Measurements from ENCODE around the gene MPPED2. TPM values are rescaled to one million over a fixed set of nuclear protein-coding genes. Genes with fewer than 3 reads are reported as not detected.

MPPED2 gene
- total and polyA plus RNA-seq, 2 of the 13 experiments (the other 11 are each of a cell fraction or from before 2014, with no cell fraction given), result not detected

DNA sequence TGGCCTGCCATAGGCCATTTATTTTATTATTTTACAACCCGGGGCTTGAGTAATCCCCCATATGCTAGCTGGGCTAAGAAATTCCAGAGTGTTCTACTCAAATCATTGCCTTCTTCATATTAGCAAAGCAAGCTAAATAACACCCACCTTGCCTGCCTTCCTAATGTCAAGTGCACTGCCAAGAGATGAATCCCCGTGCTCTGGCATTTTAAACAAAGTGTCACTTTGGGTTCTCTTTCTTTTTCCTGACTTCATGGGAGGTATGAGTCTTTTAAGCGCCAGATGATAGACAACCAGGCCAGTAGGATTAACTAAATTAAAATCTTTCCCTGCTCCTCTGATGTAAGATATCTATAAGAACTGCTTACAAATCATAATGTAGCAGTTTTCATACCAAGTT, 4.5 kb downstream of the MPPED2 start:
- in situ Hi-C loops (cut with HindIII; ENCODE audit: extremely low pct_ligation_motif_present, low pct_unique_long_range_greater_than_20kb) (no loop called here), intact Hi-C loops (cut with micrococcal nuclease; ENCODE audit: unreplicated experiment) (no loop called here)
- ChIA-PET POLR2A (no interaction called here), CTCF (ENCODE audit: low intra/inter-chr PET ratio, low total read pairs) (no interaction called here)
- Histone ChIP-seq H4K20me1 (ENCODE audit: insufficient read depth, low read length) (no peaks in the 10 kb centered on the region), H3K9ac (ENCODE audit: insufficient read depth, low read depth, low read length) (no peak overlapping the region), H3K4me2 (ENCODE audit: low read depth, low read length) (no peak overlapping the region), H3K36me3 (replicated peaks in 1 of 2; ENCODE audit: control insufficient read depth in 1 of 2, insufficient read depth in 2 of 2, low read length in 2 of 2) (no peaks in the 10 kb centered on the region), H3K4me1 (ENCODE audit: insufficient read depth, low read length) (peaks cover 3% of the 10 kb centered on the region; the same call in 1 of the 2 replicates), H3K9me3 (ENCODE audit: low read length) (no peaks in the 10 kb centered on the region), H3K27me3 (ENCODE audit: control insufficient read depth in 1 of 2, insufficient read depth in 2 of 2, low read length in 2 of 2) (peaks cover 7 to 28% of the 10 kb centered on the region in 2 experiments; a peak in 4 of 5 replicates), H3K27ac (ENCODE audit: extremely low read length, insufficient read depth, low read length) (no peak overlapping the region), H3K79me2 (ENCODE audit: insufficient read depth, low read length) (no peaks in the 10 kb centered on the region), H2AFZ (ENCODE audit: low read length) (no peak overlapping the region), H3K4me3 (replicated peaks in 1 of 3; ENCODE audit: insufficient read depth in 1 of 3, low read depth in 2 of 3, low read length in 3 of 3) (no peak overlapping the region)
- BruUV-seq (replicated peaks), result no TSS peak
- no peak for TF ChIP-seq ZBTB1 (CRISPR knock-in tag; IDR thresholded peaks at IDR 0.05; ENCODE audit: borderline replicate concordance)
- no peak for TF ChIP-seq REST (IDR thresholded peaks at IDR 0.05; ENCODE audit: borderline replicate concordance in 1 of 2, low read depth in 1 of 2, low read length in 2 of 2)
- no peak for TF ChIP-seq ZNF546 (CRISPR knock-in tag; conservative IDR thresholded peaks at IDR 0.05)
- TF ChIP-seq, protein P1, sequence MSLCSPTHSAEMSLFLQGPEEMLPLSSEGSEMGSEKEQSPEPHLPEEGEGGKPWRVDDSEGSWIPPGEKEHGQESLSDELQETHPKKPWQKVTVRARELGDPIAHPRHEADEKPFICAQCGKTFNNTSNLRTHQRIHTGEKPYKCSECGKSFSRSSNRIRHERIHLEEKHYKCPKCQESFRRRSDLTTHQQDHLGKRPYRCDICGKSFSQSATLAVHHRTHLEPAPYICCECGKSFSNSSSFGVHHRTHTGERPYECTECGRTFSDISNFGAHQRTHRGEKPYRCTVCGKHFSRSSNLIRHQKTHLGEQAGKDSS (CRISPR knock-in tag; IDR thresholded peaks at IDR 0.05; ENCODE audit: borderline replicate concordance, low read depth), result no peak
- no peak for TF ChIP-seq ZFP36L1 (CRISPR knock-in tag; IDR thresholded peaks at IDR 0.05)
- no peak for TF ChIP-seq ATF3 (CRISPR knock-in tag; IDR thresholded peaks at IDR 0.05)
- no peak for TF ChIP-seq TFDP2 (CRISPR knock-in tag; IDR thresholded peaks at IDR 0.05)
- TF ChIP-seq MAFK (conservative IDR thresholded peaks at IDR 0.05 in 1 of 2, IDR thresholded peaks at IDR 0.05 in 1 of 2; ENCODE audit: low read length in 2 of 2), result no peak
- DNase-seq (ENCODE audit: low spot score) (no peak), ATAC-seq (no peak), FAIRE-seq (no peak)
- 0% methylated on average over 3 of the region's 3 CpGs for WGBS (ENCODE audit: low lambda C conversion rate)
